SKM-1 (cell line): Measurements from ENCODE around the gene NCL.
"Not testable (repeated sequence)": the region's sequence is repeated elsewhere in the genome, so short reads cannot be mapped to it uniquely, and the experiment has no call there.

ENCODE experiments used
- DNase-seq: peaks from one replicate; lab custom pipeline; 2025; ENCODE audit not compliant: unreplicated experiment; lab: John Stamatoyannopoulos, UW

NCL gene

DNA sequence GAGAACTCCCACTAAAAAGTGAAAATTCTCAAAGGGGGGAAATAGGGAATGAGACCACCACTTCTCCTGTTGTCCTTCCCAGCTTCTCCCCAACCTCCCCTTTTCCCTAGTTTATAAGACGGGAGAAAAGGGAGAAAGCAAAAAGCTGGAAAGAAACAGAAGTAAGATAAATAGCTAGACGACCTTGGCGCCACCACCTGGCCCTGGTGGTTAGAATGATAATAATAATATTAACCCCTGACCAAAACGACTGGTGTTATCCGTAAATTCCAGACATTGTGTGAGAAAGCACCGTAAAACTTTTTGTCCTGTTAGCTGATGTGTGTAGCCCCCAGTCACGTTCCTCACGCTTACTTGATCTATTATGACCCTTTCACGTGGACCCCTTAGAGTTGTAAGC is 56.0 kb downstream of the NCL start:
- not testable (repeated sequence) for DNase-seq

GRCh38 chr2:231407686-231408085 is 56.6 kb downstream of the NCL start:
- DNase-seq, result not testable (repeated sequence)

GRCh38 chr2:231405601-231406367 is 58.5 kb downstream of the NCL start:
- not testable (repeated sequence) for DNase-seq

DNA sequence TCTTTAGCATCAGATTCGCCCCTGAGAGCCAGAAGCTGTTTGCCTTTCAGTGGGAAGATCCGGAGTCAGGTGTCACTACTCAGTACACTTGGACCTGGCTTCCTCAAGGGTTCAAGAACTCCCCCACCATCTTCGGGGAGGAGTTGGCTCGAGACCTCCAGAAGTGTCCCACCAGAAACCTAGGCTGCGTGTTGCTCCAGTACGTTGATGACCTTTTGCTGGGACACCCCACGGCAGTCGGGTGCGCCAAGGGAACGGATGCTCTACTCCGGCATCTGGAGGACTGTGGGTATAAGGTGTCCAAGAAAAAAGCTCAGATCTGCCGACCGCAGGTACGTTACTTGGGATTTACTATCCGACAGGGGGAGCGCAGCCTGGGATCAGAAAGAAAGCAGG is 60.1 kb downstream of the NCL start:
- DNase-seq, result not testable (repeated sequence)
